ENCODE data around the gene CENPC. TPM values are rescaled to one million over a fixed set of nuclear protein-coding genes. Genes with fewer than 3 reads are reported as not detected.
A peak's percentile ranks its signal among the peaks of the same experiment; 100 is the strongest.
"Not testable (repeated sequence)": the region's sequence is repeated elsewhere in the genome, so short reads cannot be mapped to it uniquely, and the experiment has no call there.

CENPC gene
- total and polyA plus RNA-seq, 12 donors: 2.3 to 12.9 (median 10.6) TPM

DNA sequence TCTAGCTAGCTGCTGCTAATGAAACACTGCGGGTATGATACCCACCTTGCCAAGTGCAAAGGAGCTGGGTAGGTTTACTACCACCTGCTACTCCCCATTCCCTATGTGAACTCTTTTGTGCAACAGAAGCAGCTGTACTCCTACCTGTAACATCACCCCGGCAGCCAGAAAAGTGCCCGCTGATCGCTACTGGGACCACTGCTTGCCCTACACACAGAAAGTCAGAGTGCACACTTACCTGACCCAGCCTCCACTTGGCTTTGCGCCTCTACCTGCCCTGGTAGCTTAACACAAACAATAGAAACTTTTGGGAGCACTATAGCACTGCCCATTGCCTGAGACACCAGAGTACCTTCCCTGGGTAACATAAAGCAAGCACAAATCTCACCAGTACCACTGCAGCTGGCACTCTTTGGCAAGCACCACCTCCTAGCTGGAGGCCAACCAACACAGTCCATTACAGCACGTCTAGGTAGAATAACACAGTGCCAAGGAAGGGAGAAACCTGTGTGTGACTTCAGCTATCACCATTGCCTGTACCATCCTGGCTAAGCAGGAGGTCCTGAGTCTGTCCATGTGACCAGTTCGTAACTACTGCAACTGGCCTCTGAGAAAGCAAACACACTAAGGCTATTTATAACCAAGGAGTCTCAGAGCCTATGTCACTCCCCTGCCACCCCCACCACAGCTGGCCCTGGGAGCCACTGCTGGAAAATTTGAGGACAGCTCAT, 80.1 kb downstream of the CENPC start:
- H3K4me3 ChIP-seq: no peak overlapping the region
- H3K27me3 ChIP-seq: no peaks in the 10 kb centered on the region
- peaks cover 0 to 10% (median 0%) of the 10 kb centered on the region in 9 donors for H3K4me1 ChIP-seq
- intact Hi-C loops (cut with DNase I): no loop called here
- 84 to 85% methylated on average over 7 of the region's 7 CpGs for WGBS, 2 donors
- DNase-seq (no peak), ATAC-seq (peak in 6 of 8 donors; percentile 74 to 85 (median 77))
- TF ChIP-seq, protein P1, sequence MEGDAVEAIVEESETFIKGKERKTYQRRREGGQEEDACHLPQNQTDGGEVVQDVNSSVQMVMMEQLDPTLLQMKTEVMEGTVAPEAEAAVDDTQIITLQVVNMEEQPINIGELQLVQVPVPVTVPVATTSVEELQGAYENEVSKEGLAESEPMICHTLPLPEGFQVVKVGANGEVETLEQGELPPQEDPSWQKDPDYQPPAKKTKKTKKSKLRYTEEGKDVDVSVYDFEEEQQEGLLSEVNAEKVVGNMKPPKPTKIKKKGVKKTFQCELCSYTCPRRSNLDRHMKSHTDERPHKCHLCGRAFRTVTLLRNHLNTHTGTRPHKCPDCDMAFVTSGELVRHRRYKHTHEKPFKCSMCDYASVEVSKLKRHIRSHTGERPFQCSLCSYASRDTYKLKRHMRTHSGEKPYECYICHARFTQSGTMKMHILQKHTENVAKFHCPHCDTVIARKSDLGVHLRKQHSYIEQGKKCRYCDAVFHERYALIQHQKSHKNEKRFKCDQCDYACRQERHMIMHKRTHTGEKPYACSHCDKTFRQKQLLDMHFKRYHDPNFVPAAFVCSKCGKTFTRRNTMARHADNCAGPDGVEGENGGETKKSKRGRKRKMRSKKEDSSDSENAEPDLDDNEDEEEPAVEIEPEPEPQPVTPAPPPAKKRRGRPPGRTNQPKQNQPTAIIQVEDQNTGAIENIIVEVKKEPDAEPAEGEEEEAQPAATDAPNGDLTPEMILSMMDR (IDR thresholded peaks at IDR 0.05): no peak
- H3K36me3 ChIP-seq: peaks cover 0 to 50% (median 7%) of the 10 kb centered on the region in 9 donors
- no peaks in the 10 kb centered on the region for H3K9me3 ChIP-seq
- H3K27ac ChIP-seq: no peak overlapping the region

DNA sequence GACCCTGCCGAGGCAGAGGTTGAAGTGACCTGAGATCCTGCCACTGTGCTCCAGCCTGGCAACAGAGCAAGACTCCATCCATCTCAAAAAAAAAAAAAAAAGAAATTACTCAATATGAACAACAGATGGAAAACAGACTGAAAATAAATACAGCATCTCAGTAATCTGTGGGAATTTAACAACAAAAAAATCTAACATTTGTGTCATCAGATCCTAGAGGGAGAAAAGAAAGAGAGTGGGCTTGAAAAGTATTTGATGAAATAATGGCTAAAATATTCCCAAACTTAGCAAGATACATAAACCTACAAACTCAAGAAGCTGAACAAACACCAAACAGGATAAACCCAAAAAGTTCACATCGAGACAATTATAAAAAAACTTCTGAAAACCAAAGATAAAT, 84.7 kb downstream of the CENPC start:
- no peak for DNase-seq
- 84 to 87% methylated on average over 2 of the region's 2 CpGs for WGBS, 2 donors
- ATAC-seq: peak in 1 of 8 donors; percentile 63
- Histone ChIP-seq H3K4me1 (peaks cover 0 to 8% (median 4%) of the 10 kb centered on the region in 9 donors), H3K27ac (peak overlapping the region in 2 of 10 donors; percentile 20 to 38), H3K27me3 (no peaks in the 10 kb centered on the region), H3K9me3 (peaks cover 0 to 12% (median 0%) of the 10 kb centered on the region in 11 donors), H3K4me3 (no peak overlapping the region), H3K36me3 (peaks cover 0 to 29% (median 4%) of the 10 kb centered on the region in 9 donors)
- TF ChIP-seq, protein P1 (IDR thresholded peaks at IDR 0.05): no peak
- intact Hi-C loops (cut with DNase I): no loop called here

DNA sequence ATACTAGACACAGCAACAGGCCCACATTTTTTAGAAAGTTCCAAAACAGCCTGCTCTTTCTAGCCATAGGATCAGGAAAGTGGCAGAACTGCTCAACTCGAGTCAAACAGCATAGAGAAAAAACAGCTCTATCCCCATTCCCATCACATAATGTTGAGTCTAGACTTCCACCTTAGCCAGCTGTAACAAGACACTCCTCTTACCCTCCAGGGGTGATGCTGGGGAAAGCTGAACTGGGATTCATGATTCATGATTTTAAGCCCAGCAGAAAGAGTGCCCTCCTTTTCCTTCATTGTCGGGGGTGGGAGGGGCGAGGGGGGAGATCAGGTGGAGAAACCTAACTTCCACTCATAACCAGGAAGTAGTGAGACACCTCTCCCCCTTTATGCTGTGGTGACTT, 86.1 kb downstream of the CENPC start:
- H3K27ac ChIP-seq: no peak overlapping the region
- no peak overlapping the region for H3K4me3 ChIP-seq
- intact Hi-C loops (cut with DNase I): no loop called here
- ATAC-seq (no peak), DNase-seq (no peak)
- TF ChIP-seq, protein P1 (IDR thresholded peaks at IDR 0.05): no peak
- H3K27me3 ChIP-seq: no peaks in the 10 kb centered on the region
- peaks cover 0 to 12% (median 0%) of the 10 kb centered on the region in 11 donors for H3K9me3 ChIP-seq
- WGBS, 2 donors: 83 to 87% methylated on average over 3 of the region's 3 CpGs
- H3K36me3 ChIP-seq: peaks cover 0 to 41% (median 4%) of the 10 kb centered on the region in 9 donors
- H3K4me1 ChIP-seq: peaks cover 0 to 4% (median 0%) of the 10 kb centered on the region in 9 donors

DNA sequence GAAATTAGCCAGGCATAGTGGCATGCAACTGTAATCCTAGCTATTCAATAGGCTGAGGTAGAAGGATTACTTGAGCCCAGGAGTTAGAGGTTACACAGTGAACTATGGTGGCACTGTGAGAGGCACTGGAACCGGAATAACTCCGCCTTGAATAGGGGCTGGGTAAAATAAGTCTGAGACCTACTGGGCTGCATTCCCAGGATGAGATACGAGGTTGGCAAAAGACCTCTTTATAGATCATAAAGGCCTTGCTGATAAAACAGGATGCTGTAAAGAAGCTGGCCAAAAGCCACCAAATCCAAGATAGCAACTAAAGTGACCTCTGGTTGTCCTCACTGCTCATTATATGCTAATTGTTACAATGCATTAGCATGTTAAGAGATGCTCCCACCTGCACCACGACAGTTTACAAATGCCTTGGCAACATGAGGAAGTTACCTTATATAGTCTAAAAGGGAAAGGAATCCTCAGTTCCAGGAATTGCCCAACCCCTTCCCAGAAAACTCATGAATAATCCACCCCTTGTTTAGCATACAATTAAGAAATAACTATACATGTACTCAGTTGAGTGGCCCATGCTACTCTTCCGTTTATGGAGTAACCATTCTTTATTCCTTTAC, 88.6 kb downstream of the CENPC start:
- H3K4me3 ChIP-seq: no peak overlapping the region
- peaks cover 0 to 12% (median 0%) of the 10 kb centered on the region in 11 donors for H3K9me3 ChIP-seq
- no peaks in the 10 kb centered on the region for H3K27me3 ChIP-seq
- no peak overlapping the region for H3K27ac ChIP-seq
- peaks cover 0 to 4% (median 0%) of the 10 kb centered on the region in 9 donors for H3K4me1 ChIP-seq
- intact Hi-C loops (cut with DNase I): no loop called here
- DNase-seq (no peak), ATAC-seq (peak in 2 of 8 donors; percentile 22 to 64)
- TF ChIP-seq, protein P1 (IDR thresholded peaks at IDR 0.05): no peak
- 43 to 48% methylated on average over 5 of the region's 5 CpGs for WGBS, 2 donors
- peaks cover 0 to 52% (median 5%) of the 10 kb centered on the region in 9 donors for H3K36me3 ChIP-seq

DNA sequence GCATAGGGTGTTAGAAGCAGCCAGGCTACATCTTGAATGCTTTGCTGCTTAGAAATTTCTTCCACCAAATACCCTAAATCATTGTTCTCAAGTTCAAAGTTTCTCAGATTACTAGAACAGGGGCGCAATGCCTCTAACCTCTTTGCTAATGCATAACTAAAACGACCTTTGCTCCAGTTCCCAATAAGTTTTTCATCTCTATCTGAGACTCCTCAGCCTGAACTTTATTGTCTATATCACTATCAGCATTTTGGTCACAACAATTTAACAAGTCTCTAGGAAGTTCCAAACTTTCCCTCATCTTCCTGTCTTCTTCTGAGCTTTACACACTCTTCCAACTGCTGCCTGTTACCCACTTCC, 92.5 kb downstream of the CENPC start:
- H3K4me3 ChIP-seq; ATAC-seq; DNase-seq; intact Hi-C loops (cut with DNase I); H3K27ac ChIP-seq; H3K4me1 ChIP-seq; H3K27me3 ChIP-seq: not testable (repeated sequence)
- peaks cover 0 to 64% (median 10%) of the 10 kb centered on the region in 9 donors for H3K36me3 ChIP-seq
- peaks cover 0 to 14% (median 4%) of the 10 kb centered on the region in 11 donors for H3K9me3 ChIP-seq
- 81 to 90% methylated on average over 2 of the region's 2 CpGs for WGBS, 2 donors

All from heart right ventricle (tissue), 16 donors.